Uterus (tissue), 4 donors: ENCODE results near the gene DIP2B. TPM values are rescaled to one million over a fixed set of nuclear protein-coding genes. Genes with fewer than 3 reads are reported as not detected.

ENCODE experiments used
- DNase-seq, 2 donors: peaks; one replicate each; pipeline ENCODE4 v3.0.0-alpha.2; 2019 to 2020
- H3K27ac ChIP-seq, 2 donors: fragments of 200-600 bp; sonication (generic); 1 replicate in 1 of 2; 2 replicates in 1 of 2; pipeline ENCODE4 v1.5.1; 2016 to 2018
- H3K27me3 ChIP-seq, 2 donors: fragments of 200-600 bp; sonication (generic); one replicate each; pipeline ENCODE4 v1.5.1; 2018 to 2019; ENCODE audit warnings: control low read depth in 1 of 2
- H3K36me3 ChIP-seq, 2 donors: fragments of 200-600 bp; sonication (generic); one replicate each; pipeline ENCODE4 v1.5.1; 2019; ENCODE audit warnings: control low read depth in 1 of 2
- H3K4me1 ChIP-seq, 2 donors: fragments of 200-600 bp; sonication (generic); one replicate each; pipeline ENCODE4 v1.5.1; 2018 to 2019; ENCODE audit warnings: control low read depth in 1 of 2
- H3K4me3 ChIP-seq, 2 donors: fragments of 200-600 bp; sonication (generic); 1 replicate in 1 of 2; 2 replicates in 1 of 2; pipeline ENCODE4 v1.5.1; 2018 to 2019; ENCODE audit warnings: mild to moderate bottlenecking in 1 of 2
- H3K9me3 ChIP-seq, 2 donors: fragments of 200-600 bp; sonication (generic); one replicate each; pipeline ENCODE4 v1.5.1; 2019; ENCODE audit warnings: control low read depth in 1 of 2
- CTCF ChIP-seq, 4 experiments: fragments of 200-600 bp in 2 of 4; fragments of 450-650 bp in 2 of 4; sonication (generic) in 2 of 4; IDR thresholded peaks; one replicate each; pipeline ENCODE4 v1.5.1; 2016 to 2019; ENCODE audit warnings: antibody characterized with exemption in 4 of 4, mild to moderate bottlenecking in 2 of 4, moderate library complexity in 1 of 4
- POLR2A ChIP-seq, 2 donors: fragments of 450-650 bp; IDR thresholded peaks; one replicate each; pipeline ENCODE4 v1.6.1; 2016; ENCODE audit warnings: antibody characterized with exemption in 2 of 2, mild to moderate bottlenecking in 1 of 2, moderate library complexity in 1 of 2
- intact Hi-C: fragments of 100-400 bp; cut with DNase I; formaldehyde crosslinking; loops from one replicate; pipeline ENCODE4 v1.15.1; 2023; ENCODE audit warnings: low total_unique reads
- total RNA-seq, 4 donors: library from RNA; depleted of rRNA in 3 of 4; stranded (reverse); fragments of >200 nt in 3 of 4; gene quantifications; one replicate each; pipeline versions ENCODE4 v1.1.0 to v1.2.4, GENCODE V29; 2014 to 2023
- donor health status: DM: yes; HTN: yes; CAD: no.

Gene DIP2B
- total RNA-seq, 4 donors from 2014 or later: 5.6 to 47.0 (median 14.9) TPM

GRCh38 chr12:50699940-50700339, 195.2 kb downstream of the DIP2B start:
- H3K4me3 ChIP-seq: no peak overlapping the region
- TF ChIP-seq POLR2A (IDR thresholded peaks at IDR 0.05) (no peak), CTCF (IDR thresholded peaks at IDR 0.05) (no peak)
- no peaks in the 10 kb centered on the region for H3K27me3 ChIP-seq
- DNase-seq: no peak
- H3K4me1 ChIP-seq: no peaks in the 10 kb centered on the region
- no peaks in the 10 kb centered on the region for H3K36me3 ChIP-seq
- H3K9me3 ChIP-seq: no peaks in the 10 kb centered on the region
- no peak overlapping the region for H3K27ac ChIP-seq
- intact Hi-C loops: no loop called here

GRCh38 chr12:50706606-50707005, 201.8 kb downstream of the DIP2B start:
- H3K9me3 ChIP-seq: no peaks in the 10 kb centered on the region

DNA sequence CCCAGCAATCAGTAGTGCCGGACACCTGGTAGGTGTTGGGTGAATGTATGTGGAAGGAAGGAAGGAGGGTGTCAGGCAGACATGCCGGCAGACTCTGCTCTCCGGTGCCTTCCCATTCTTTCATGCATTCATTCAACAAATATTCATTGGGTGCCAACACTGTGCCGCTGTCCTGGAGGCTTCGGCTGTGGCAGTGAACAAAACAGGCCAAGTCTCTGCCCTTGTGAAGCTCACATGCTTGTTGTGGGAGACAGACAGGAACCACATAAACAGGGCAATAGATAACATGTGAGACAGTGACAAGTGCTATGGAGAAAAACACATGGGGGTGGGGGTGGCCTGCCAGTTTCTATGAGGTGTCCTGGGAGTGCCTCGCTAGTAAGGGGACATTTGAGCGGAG, 202.6 kb downstream of the DIP2B start:
- TF ChIP-seq POLR2A (IDR thresholded peaks at IDR 0.05): no peak
- no peak for TF ChIP-seq CTCF (IDR thresholded peaks at IDR 0.05)
- Histone ChIP-seq H3K4me1 (no peaks in the 10 kb centered on the region), H3K36me3 (no peaks in the 10 kb centered on the region), H3K27ac (no peak overlapping the region), H3K4me3 (no peak overlapping the region), H3K9me3 (no peaks in the 10 kb centered on the region), H3K27me3 (no peaks in the 10 kb centered on the region)
- no peak for DNase-seq
- intact Hi-C loops: no loop called here

More at GRCh38 chr12:50706606-50707005, 201.8 kb downstream of the DIP2B start:
- DNase-seq: no peak
- intact Hi-C loops: no loop called here
- Histone ChIP-seq H3K27me3 (no peaks in the 10 kb centered on the region), H3K4me1 (no peaks in the 10 kb centered on the region), H3K36me3 (no peaks in the 10 kb centered on the region), H3K27ac (no peak overlapping the region), H3K4me3 (no peak overlapping the region)
- TF ChIP-seq POLR2A (IDR thresholded peaks at IDR 0.05) (no peak), CTCF (IDR thresholded peaks at IDR 0.05) (no peak)

- Histone ChIP-seq H3K4me3 (no peak overlapping the region), H3K9me3 (no peaks in the 10 kb centered on the region), H3K36me3 (no peaks in the 10 kb centered on the region), H3K27ac (no peak overlapping the region), H3K4me1 (no peaks in the 10 kb centered on the region), H3K27me3 (no peaks in the 10 kb centered on the region)
- TF ChIP-seq CTCF (IDR thresholded peaks at IDR 0.05) (no peak), POLR2A (IDR thresholded peaks at IDR 0.05) (no peak)
- no peak for DNase-seq
- intact Hi-C loops: no loop called here
These were observed 203.8 kb downstream of the DIP2B start for GRCh38 chr12:50708631-50709030.

- Histone ChIP-seq H3K4me1 (no peaks in the 10 kb centered on the region), H3K27ac (no peak overlapping the region), H3K9me3 (no peaks in the 10 kb centered on the region), H3K27me3 (no peaks in the 10 kb centered on the region), H3K36me3 (no peaks in the 10 kb centered on the region), H3K4me3 (no peak overlapping the region)
- intact Hi-C loops: no loop called here
- DNase-seq: no peak
- no peak for TF ChIP-seq POLR2A (IDR thresholded peaks at IDR 0.05)
- TF ChIP-seq CTCF (IDR thresholded peaks at IDR 0.05): no peak
These were observed 206.3 kb downstream of the DIP2B start for GRCh38 chr12:50711121-50711520.
